ENCODE results near the gene PLCH1. TPM values are rescaled to one million over a fixed set of nuclear protein-coding genes. Genes with fewer than 3 reads are reported as not detected.

The PLCH1 gene
- total RNA-seq, 5 donors from 2014 or later (not counting 1 experiment from before 2014, with no cell fraction given): 0.06 to 0.12 (median 0.09) TPM; not detected in 1

GRCh38 chr3:155444771-155445170, 300.1 kb downstream of the PLCH1 start:
- Mint-ChIP-seq H3K9me3 (no peaks in the 10 kb centered on the region), H3K4me3 (no peak overlapping the region), H3K4me1 (no peaks in the 10 kb centered on the region), H3K36me3 (no peaks in the 10 kb centered on the region), H3K27me3 (no peaks in the 10 kb centered on the region), H3K27ac (no peak overlapping the region)
- no peaks in the 10 kb centered on the region for H3K36me3 ChIP-seq (ENCODE audit: control insufficient read depth in 2 of 2, extremely low read depth in 1 of 2, insufficient read depth in 1 of 2, low read length in 1 of 2)
- DNase-seq (no peak), ATAC-seq (replicated peaks in 1 of 4) (no peak)
- no peaks in the 10 kb centered on the region for H3K27me3 ChIP-seq (replicated peaks in 1 of 2; ENCODE audit: control insufficient read depth in 2 of 2, extremely low read depth in 1 of 2, insufficient read depth in 2 of 2, low read length in 1 of 2)
- no peaks in the 10 kb centered on the region for H3K9me3 ChIP-seq
- ChIA-PET CTCF (no interaction called here), POLR2A (interaction anchor here in 1 of 2 donors (0.5 kb wide), 1 partner anchor 998 kb away, joined by 3 read pairs; no protein-coding TSS in a partner anchor)
- H3K4me3 ChIP-seq (ENCODE audit: control insufficient read depth in 1 of 2, extremely low read depth in 1 of 2, low read length in 1 of 2): no peak overlapping the region
- H3K27ac ChIP-seq (ENCODE audit: low read length): no peak overlapping the region
- H3K4me1 ChIP-seq (ENCODE audit: control insufficient read depth in 1 of 2, extremely low read depth in 1 of 2, insufficient read depth in 2 of 2, low read length in 2 of 2): no peaks in the 10 kb centered on the region
- WGBS (ENCODE audit: insufficient coverage): 93% methylated on average over 4 of the region's 4 CpGs

DNA sequence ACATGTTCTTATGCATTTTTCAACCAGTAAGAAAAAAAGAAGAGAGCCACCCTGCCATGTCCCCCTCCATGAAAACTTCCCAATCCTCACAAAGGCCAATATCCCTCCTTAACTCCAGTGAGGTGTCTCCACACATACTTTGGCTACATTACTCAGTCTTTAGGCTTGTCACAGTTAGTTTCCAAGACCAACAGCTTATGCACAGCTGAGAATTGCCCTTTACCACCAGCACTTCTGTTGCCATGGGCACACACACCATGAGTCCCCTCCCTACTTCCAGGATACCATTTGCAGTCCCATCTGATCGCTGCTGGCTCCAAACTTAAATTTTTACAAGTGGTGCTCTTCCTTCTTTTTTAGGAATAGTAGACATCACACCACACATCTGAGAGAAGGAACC, 301.1 kb downstream of the PLCH1 start:
- H3K27me3 Mint-ChIP-seq: no peaks in the 10 kb centered on the region
- H3K36me3 Mint-ChIP-seq: no peaks in the 10 kb centered on the region
- no peaks in the 10 kb centered on the region for H3K4me1 ChIP-seq (ENCODE audit: control insufficient read depth in 1 of 2, extremely low read depth in 1 of 2, insufficient read depth in 2 of 2, low read length in 2 of 2)
- no peaks in the 10 kb centered on the region for H3K9me3 ChIP-seq
- no peaks in the 10 kb centered on the region for H3K36me3 ChIP-seq (ENCODE audit: control insufficient read depth in 2 of 2, extremely low read depth in 1 of 2, insufficient read depth in 1 of 2, low read length in 1 of 2)
- ChIA-PET CTCF (no interaction called here), POLR2A (no interaction called here)
- ATAC-seq (replicated peaks in 1 of 4): no peak
- no peaks in the 10 kb centered on the region for H3K27me3 ChIP-seq (replicated peaks in 1 of 2; ENCODE audit: control insufficient read depth in 2 of 2, extremely low read depth in 1 of 2, insufficient read depth in 2 of 2, low read length in 1 of 2)
- DNase-seq: no peak
- H3K9me3 Mint-ChIP-seq: no peaks in the 10 kb centered on the region
- H3K4me3 ChIP-seq (ENCODE audit: control insufficient read depth in 1 of 2, extremely low read depth in 1 of 2, low read length in 1 of 2): no peak overlapping the region
- H3K27ac Mint-ChIP-seq: no peak overlapping the region
- WGBS (ENCODE audit: insufficient coverage): 100% methylated on average over 1 of the region's 1 CpG
- H3K27ac ChIP-seq (ENCODE audit: low read length): no peak overlapping the region
- H3K4me3 Mint-ChIP-seq: no peak overlapping the region
- H3K4me1 Mint-ChIP-seq: no peaks in the 10 kb centered on the region

- WGBS (ENCODE audit: insufficient coverage): 92% methylated on average over 2 of the region's 5 CpGs
These were observed 302.8 kb downstream of the PLCH1 start for GRCh38 chr3:155442072-155442471.

DNA sequence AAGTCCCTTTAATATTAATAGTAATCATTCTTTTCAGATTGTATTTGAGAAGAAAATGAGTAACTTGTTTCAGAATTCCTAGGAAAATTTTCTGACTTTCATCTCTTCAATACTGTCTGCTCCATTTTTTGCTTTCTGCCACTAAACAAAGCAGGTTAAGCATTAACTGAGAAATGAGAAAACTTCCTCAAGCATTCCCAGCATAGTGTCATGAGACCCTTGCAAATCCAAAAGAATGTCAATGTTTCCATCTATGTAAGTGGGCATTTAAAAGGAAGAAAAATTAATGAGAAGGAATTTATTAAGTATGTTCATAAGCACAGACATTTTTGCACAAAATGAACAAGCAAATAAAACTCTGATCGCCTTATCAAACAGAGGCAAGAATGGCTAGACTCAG, 303.4 kb downstream of the PLCH1 start:
- H3K27me3 ChIP-seq (replicated peaks in 1 of 2; ENCODE audit: control insufficient read depth in 2 of 2, extremely low read depth in 1 of 2, insufficient read depth in 2 of 2, low read length in 1 of 2): no peaks in the 10 kb centered on the region
- H3K36me3 ChIP-seq (ENCODE audit: control insufficient read depth in 2 of 2, extremely low read depth in 1 of 2, insufficient read depth in 1 of 2, low read length in 1 of 2): no peaks in the 10 kb centered on the region
- H3K27ac ChIP-seq (ENCODE audit: low read length): no peak overlapping the region
- H3K36me3 Mint-ChIP-seq: no peaks in the 10 kb centered on the region
- no peaks in the 10 kb centered on the region for H3K9me3 ChIP-seq
- POLR2A ChIA-PET: no interaction called here
- H3K4me1 Mint-ChIP-seq: no peaks in the 10 kb centered on the region
- H3K27me3 Mint-ChIP-seq: peaks cover 0 to 2% of the 10 kb centered on the region in 2 donors
- no peaks in the 10 kb centered on the region for H3K9me3 Mint-ChIP-seq
- no peak for ATAC-seq (replicated peaks in 1 of 4)
- H3K4me3 Mint-ChIP-seq: no peak overlapping the region
- no peak overlapping the region for H3K27ac Mint-ChIP-seq
- no peaks in the 10 kb centered on the region for H3K4me1 ChIP-seq (ENCODE audit: control insufficient read depth in 1 of 2, extremely low read depth in 1 of 2, insufficient read depth in 2 of 2, low read length in 2 of 2)
- H3K4me3 ChIP-seq (ENCODE audit: control insufficient read depth in 1 of 2, extremely low read depth in 1 of 2, low read length in 1 of 2): no peak overlapping the region
- no CpG with 5 or more reads among the region's 1 CpG for WGBS (ENCODE audit: insufficient coverage)
- no peak for DNase-seq
- CTCF ChIA-PET: no interaction called here

More at GRCh38 chr3:155442072-155442471, 302.8 kb downstream of the PLCH1 start:
- ChIA-PET POLR2A (no interaction called here), CTCF (no interaction called here)
- Mint-ChIP-seq H3K27ac (no peak overlapping the region), H3K27me3 (peaks cover 0 to 2% of the 10 kb centered on the region in 2 donors), H3K4me3 (no peak overlapping the region), H3K4me1 (no peaks in the 10 kb centered on the region), H3K9me3 (no peaks in the 10 kb centered on the region), H3K36me3 (no peaks in the 10 kb centered on the region)
- DNase-seq: no peak
- H3K4me1 ChIP-seq (ENCODE audit: control insufficient read depth in 1 of 2, extremely low read depth in 1 of 2, insufficient read depth in 2 of 2, low read length in 2 of 2): no peaks in the 10 kb centered on the region
- no peaks in the 10 kb centered on the region for H3K9me3 ChIP-seq
- no peaks in the 10 kb centered on the region for H3K36me3 ChIP-seq (ENCODE audit: control insufficient read depth in 2 of 2, extremely low read depth in 1 of 2, insufficient read depth in 1 of 2, low read length in 1 of 2)
- H3K27ac ChIP-seq (ENCODE audit: low read length): no peak overlapping the region
- no peak for ATAC-seq (replicated peaks in 1 of 4)
- H3K4me3 ChIP-seq (ENCODE audit: control insufficient read depth in 1 of 2, extremely low read depth in 1 of 2, low read length in 1 of 2): no peak overlapping the region
- H3K27me3 ChIP-seq (replicated peaks in 1 of 2; ENCODE audit: control insufficient read depth in 2 of 2, extremely low read depth in 1 of 2, insufficient read depth in 2 of 2, low read length in 1 of 2): no peaks in the 10 kb centered on the region

GRCh38 chr3:155441026-155441425, 303.8 kb downstream of the PLCH1 start:
- no peak for DNase-seq
- no peaks in the 10 kb centered on the region for H3K36me3 Mint-ChIP-seq
- Histone ChIP-seq H3K4me1 (ENCODE audit: control insufficient read depth in 1 of 2, extremely low read depth in 1 of 2, insufficient read depth in 2 of 2, low read length in 2 of 2) (no peaks in the 10 kb centered on the region), H3K36me3 (ENCODE audit: control insufficient read depth in 2 of 2, extremely low read depth in 1 of 2, insufficient read depth in 1 of 2, low read length in 1 of 2) (no peaks in the 10 kb centered on the region), H3K4me3 (ENCODE audit: control insufficient read depth in 1 of 2, extremely low read depth in 1 of 2, low read length in 1 of 2) (no peak overlapping the region), H3K9me3 (no peaks in the 10 kb centered on the region), H3K27me3 (replicated peaks in 1 of 2; ENCODE audit: control insufficient read depth in 2 of 2, extremely low read depth in 1 of 2, insufficient read depth in 2 of 2, low read length in 1 of 2) (no peaks in the 10 kb centered on the region), H3K27ac (ENCODE audit: low read length) (no peak overlapping the region)
- WGBS (ENCODE audit: insufficient coverage): no CpG with 5 or more reads among the region's 2 CpGs
- H3K4me1 Mint-ChIP-seq: no peaks in the 10 kb centered on the region
- H3K27ac Mint-ChIP-seq: no peak overlapping the region
- POLR2A ChIA-PET: interaction anchor here in 1 of 2 donors (0.7 kb wide), 1 partner anchor 15 kb away, joined by 6 read pairs; no protein-coding TSS in a partner anchor
- H3K9me3 Mint-ChIP-seq: no peaks in the 10 kb centered on the region
- CTCF ChIA-PET: interaction anchor here in 1 of 2 donors (0.7 kb wide), 1 partner anchor 1928 kb away, joined by 5 read pairs; no protein-coding TSS in a partner anchor
- ATAC-seq (replicated peaks in 1 of 4): no peak
- no peak overlapping the region for H3K4me3 Mint-ChIP-seq
- H3K27me3 Mint-ChIP-seq: peaks cover 0 to 2% of the 10 kb centered on the region in 2 donors

- H3K4me1 Mint-ChIP-seq: no peaks in the 10 kb centered on the region
- Histone ChIP-seq H3K27ac (ENCODE audit: low read length) (no peak overlapping the region), H3K4me1 (ENCODE audit: control insufficient read depth in 1 of 2, extremely low read depth in 1 of 2, insufficient read depth in 2 of 2, low read length in 2 of 2) (no peaks in the 10 kb centered on the region), H3K4me3 (ENCODE audit: control insufficient read depth in 1 of 2, extremely low read depth in 1 of 2, low read length in 1 of 2) (no peak overlapping the region), H3K36me3 (ENCODE audit: control insufficient read depth in 2 of 2, extremely low read depth in 1 of 2, insufficient read depth in 1 of 2, low read length in 1 of 2) (no peaks in the 10 kb centered on the region), H3K9me3 (no peaks in the 10 kb centered on the region), H3K27me3 (replicated peaks in 1 of 2; ENCODE audit: control insufficient read depth in 2 of 2, extremely low read depth in 1 of 2, insufficient read depth in 2 of 2, low read length in 1 of 2) (no peaks in the 10 kb centered on the region)
- POLR2A ChIA-PET: no interaction called here
- peaks cover 2 to 8% of the 10 kb centered on the region in 2 donors for H3K27me3 Mint-ChIP-seq
- H3K9me3 Mint-ChIP-seq: no peaks in the 10 kb centered on the region
- DNase-seq: no peak
- no peak overlapping the region for H3K27ac Mint-ChIP-seq
- no peak for ATAC-seq (replicated peaks in 1 of 4)
- no peak overlapping the region for H3K4me3 Mint-ChIP-seq
- H3K36me3 Mint-ChIP-seq: no peaks in the 10 kb centered on the region
- CTCF ChIA-PET: no interaction called here
These were observed 309.1 kb downstream of the PLCH1 start for GRCh38 chr3:155435821-155436220.
